GM18867 (cell line): Measurements from ENCODE around the gene ATP13A1.

Experiments used
- ATAC-seq: cut with Tn5 transposase; IDR thresholded peaks from one replicate; pipeline ENCODE4 v1.9.1; 2021; ENCODE audit warnings: mild to moderate bottlenecking, moderate library complexity; ENCODE audit not compliant: unreplicated experiment

Gene ATP13A1

DNA sequence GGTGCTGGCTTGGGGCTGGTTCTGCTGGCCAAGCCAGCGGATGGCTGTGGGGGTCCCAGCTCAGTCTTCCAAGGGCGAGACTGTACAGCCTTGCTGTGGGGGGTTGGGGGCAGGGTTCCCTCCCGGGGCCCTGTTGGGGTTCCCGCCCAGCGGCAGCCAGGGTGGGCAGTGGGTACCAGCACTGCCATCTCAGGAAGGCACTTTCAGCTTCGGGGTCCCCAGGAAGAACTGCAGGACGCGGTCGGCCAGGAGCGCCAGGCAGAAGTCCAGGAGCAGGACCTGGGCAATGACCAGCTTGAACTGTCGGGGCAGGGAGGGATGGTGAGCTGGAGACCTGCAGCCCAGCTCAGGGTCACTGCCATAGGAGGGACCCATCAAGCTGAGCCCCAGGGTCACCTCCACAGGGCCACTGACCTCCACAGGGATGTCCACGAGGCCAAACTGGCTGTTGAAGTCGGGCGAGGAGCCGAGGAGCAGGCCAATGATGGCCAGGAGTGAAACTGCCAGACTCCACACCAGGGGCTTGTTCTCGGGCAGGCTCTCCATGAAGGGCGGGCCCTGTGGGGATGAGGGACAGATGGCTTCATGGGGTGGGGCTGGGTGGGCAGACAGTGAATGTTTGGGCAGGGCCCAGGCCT lies 18.1 kb downstream of the ATP13A1 start:
- ATAC-seq = no peak

DNA sequence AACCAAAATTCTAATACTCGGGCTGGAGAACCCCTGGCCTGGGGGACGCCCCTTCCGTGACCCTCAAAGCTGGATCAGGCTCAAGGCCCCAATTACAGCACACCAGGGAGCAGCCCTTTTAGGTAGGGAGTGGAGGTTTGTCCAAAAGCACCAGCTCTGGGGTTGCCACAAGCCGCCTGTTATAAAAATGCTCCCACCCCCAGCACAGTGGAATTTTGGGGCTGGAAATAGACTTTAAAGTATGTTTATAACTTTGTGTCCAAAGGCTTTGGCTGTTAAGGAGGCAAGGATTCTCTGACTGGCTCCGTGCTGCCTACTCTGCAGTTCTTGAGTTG lies 19.5 kb downstream of the ATP13A1 start:
- ATAC-seq = no peak

DNA sequence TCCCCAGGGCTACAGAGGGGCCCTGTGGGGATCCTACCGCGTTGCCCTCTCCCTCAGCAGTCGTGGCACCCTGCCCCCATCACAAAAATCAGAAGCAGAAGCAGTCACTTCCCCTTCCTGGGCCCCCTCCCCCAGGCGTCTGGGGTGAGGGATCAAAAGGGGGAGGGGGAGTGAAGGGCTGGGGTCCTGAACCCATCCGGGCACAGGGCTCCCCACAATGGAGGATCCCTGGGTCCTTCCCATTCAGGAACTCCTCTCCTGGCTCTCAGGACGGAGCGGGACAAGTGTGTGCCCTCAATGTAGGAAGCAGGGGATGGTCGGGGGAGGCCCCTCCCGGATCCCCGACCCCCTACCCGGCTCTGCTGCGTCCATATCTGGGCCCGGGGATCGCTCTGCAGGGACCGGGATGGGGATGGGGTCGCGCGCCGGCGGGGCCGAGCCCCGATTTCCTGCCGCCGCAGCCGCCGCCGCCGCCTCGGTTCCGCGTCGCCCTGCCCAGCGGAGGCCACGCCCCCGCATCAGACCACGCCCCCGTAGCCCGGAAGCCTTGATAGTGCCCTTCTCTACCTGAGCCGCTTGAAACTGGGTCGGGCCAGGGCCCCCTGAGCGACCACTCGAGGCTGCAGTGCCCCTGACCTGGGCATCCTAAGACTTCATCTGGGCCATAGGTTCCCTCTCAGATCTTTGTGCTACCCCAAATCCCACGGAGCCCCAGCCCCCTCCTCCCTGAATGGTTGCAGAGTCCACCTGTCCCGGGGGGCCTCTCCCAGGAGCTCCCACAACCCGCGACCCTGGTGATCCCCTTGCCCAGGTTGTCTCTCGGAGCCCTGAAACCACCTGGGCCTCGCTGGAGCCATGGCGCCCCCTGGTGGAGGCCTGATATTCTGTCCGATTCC lies 20.1 kb downstream of the ATP13A1 start, which contains the start of gene GMIP:
GMIP (minus strand) TSS at position 500 of the 896 bp plus-strand sequence; CDS start at position 372, 128 bp downstream.
- ATAC-seq = peak; percentile 64

DNA sequence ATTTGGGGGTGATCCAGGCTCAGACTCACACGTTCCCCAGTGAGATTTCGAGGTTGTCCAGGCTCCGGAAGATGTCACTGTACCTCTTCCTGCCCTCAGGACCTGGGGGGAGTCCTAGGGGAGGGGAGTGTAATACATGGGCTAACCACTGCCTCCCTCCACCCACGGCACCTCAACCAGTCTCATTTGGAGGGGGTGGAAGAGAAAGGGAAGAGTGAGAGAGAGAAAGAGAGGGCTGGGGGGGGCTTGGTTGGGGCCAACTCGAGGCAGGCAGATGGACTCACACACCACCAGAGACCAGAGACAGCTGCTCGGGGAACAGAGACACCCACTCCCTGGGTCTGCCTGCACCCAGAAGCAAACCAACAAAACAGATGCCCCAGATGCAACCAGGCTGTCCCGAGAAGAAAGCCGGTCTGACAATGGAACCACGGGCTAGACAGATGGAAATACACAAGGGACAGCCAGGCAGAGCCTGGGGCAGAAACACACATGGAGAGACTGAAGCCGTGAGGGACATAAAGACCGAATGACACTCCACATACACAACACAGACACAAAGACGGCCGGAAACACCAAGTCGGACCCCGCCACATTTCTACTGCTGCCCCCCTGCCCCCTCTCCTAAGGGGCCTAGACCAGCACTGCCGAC lies 20.8 kb downstream of the ATP13A1 start:
- ATAC-seq = peak; percentile 15

DNA sequence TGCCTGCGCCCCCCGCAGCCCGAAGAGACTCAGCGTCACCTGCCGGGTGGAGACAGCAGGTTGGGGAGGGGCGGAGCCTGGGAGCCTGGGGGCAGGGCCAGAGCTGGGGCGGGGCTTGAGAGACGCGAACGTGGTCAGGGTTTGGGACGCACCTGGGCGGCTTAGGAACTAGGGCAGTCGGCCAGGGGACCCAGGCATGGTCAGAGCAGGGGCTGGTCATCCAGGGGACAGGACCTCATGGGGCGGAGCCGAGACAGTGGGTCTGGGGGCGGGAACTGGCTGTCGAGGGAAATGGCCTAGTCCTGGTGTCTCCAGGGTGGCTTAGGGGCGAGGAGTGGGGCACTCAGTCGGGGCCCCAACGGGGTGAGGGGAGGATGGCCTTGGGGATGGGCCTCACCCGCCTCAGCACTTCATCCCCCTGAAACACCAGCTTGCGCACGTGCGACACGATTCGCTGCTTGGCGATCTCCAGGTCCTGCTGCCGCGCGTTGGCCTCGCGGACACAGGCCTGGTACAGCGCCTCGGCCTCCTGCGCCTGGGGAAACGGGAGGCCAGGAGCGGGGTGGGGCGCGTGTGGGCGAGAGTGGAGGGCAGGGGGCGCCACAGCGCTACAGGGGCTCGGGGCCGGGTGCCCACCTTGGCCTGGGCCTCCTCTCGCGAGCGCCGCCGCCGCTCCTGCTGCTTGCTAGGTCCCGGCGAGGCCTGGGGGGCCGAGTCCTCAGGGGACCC lies 25.8 kb downstream of the ATP13A1 start:
- ATAC-seq = no peak

DNA sequence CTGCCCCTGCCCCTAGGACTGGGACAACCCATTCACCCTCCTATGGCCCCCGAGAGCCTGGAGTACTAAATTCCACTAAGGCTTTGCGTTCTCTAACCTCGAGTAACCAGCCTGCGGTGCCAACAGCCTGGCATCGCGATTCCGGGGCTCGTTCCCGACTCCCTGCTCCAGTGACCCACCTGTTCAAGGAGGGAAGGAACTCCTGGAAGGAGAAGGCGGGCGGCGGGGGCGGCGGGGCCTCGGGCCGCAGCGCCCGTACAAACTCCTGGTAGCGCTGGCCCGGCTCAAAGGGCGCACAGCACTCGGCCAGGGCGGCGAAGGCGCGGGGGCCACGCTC lies 26.3 kb downstream of the ATP13A1 start:
- ATAC-seq = no peak

DNA sequence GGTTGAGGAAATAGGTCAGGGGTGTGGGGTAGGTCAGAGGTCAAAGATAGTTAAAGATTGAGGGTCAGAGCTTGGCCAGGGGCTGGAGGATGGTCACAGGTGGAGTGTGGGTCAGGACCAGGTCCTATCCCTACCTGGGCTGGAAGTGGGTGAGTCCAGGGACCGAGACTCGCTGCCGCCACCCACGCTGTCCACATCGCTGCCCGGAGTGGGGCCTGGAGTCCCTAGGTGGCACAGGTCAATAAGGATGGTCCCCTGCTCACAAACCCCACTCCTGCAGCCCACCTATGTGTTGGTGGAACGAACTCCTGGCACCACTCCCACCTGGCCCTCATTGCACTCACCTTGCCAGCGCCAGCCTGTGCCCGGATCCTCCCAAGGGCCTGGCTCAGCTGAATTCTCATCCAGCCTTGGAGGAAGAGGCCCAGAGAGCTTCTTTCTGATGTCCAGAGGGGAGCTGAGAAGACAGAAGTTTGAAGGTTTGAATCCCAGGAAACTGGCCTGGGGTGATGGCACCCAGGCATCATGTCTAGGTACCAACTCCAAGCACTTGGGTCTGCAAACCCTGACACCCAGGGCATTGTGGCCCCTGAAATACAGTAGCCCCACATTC lies 26.8 kb downstream of the ATP13A1 start:
- ATAC-seq = no peak

DNA sequence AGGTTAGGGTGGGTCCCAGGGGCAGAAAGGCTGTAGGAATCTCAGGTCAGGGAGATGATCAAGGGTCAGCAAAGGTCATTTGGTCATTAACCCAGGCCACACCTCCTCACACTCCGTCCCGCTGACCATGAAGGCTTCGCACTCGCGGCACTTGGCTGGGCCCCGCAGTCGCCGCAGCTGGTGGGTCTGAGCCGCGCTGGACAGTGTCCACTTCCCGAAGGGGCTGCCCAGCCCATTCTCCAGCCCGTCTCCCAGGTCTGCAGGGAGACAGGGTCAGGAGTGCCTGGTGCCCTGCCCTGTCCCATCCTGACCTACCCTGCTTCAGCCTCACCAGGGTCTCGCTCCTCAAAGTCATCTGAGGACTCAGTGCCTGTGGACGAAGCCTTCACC lies 28.2 kb downstream of the ATP13A1 start:
- no peak for ATAC-seq

DNA sequence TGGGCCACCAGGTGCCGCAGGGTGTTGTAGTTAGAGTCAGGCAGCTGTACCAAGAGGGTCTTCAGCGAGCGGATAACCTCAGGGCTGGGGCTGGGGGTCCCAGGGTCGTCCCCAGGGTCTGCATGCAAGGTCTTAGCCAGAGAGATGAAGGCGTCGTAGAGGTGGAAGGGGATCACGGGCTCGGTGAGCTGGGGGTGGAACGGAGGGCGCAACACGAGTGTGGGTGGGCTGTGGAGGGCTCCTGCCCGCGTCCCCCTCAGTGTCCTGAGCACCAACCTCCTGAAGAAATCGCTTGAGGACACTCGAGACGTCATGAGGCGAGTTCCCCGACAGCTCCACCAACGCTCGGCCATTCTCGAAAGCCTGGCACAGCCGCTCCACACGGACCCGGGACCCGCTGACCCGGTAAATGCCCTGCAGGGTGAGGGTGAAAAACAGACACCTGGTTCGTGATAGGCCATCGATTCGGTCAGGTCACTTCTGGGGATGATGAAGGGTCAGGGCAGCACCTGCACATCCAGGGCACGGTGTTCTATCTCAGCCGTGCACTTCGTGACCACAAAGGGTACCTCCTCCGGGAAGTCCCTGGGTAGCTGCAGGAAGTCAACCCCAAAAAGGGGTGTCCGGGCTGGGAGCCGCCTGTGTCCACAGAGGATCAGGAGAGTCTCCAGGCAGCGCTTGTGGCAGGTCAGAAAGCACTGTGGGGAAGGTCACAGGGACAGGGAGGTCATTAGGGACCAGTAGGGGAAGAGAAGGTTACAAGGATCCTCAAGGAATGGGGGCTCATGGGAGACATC lies 28.8 kb downstream of the ATP13A1 start:
- no peak for ATAC-seq

DNA sequence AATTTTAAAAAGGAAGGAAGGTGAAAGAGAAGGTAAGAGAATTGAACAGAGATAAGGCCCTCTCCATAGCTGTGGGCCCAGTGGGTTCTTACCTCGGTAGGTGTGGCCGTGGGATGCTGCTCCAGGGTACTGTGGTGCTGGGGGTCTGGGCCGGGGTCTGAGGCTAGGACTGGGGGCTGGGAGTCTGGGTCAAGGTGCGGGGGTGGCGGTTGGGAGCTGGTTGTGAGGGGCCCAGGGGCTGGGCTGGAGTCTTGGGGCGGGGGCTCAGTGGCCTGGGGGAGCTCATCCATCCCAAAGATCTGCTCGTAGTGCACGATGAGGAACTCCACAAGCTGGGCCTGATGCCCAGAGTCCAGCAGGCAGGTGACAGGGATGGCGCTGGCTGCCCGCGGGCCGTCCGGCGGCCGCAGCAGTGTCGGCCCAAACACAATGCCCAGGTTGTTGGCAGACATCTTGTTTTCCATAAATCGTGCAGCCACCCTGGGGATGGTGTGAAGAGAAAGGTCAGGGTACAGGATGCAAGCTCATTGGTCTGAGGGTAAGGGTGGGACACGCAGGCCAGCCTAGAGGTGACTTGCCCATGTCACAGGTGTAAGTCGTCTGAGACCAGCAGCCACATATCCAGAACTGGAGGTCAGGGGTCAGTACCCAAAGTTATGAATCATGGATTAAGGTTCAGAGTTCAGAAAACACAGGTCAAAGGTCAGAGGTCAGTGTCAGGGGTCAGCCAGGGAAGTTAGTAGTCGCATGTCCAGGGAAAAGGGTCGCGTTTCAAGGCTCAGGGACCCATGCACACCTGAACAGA lies 29.6 kb downstream of the ATP13A1 start:
- ATAC-seq = no peak

DNA sequence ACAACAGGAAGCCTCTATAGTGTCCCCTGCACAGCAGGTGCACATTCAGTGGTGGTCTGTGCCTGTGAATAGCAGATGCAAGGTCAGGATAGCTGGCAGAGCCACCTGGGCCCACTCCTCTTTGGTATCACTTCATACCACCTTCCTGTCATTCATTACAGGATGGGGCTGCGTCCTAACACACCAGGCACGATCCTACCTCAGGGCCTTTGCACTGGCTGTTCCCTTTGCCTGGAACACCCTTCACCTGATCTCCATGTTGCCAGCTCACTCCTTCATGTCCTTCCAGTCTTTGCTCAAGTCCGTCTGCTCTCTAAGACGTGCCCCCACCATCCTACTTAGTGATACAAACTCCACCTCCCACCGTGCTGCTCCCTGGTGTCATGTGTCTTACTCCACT lies 30.8 kb downstream of the ATP13A1 start:
- ATAC-seq = no peak

DNA sequence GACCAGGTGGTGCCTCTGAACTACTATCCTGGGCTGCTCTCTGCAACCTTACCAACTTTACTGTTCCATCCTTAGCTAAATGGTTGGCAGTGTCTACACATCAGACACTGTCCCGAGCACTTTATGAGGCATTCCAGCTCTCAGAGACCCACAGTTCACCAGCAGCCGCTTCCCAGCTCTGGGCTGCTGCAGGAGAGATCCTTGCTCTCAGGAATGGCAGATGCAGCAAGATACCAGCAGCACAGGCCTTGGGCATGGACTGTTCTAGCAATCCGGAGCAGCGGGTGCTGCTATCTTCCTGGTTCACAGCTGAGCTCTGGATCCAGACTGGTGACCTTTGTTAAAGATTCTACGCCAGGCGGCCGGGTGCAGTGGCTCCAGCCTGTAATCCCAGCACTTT lies 32.1 kb downstream of the ATP13A1 start:
- no peak for ATAC-seq

DNA sequence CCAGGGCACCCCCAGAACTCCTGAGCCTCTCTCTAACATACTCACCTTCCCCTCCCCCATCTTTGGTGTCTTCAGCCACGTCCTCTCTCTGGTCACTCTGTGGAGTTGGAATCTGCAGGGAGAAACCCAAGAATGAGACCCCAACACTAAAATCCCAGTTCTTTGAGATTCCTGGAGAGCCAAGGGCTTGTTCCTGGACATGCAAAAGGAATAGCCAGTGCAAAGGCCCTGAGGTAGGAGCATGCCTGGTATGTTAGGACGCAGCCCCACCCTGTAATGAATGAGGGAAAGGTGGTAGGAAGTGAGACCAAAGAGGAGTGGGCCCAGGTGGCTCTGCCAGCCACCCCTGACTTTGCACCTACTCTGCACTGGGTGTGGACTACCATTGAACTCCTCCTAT lies 33.0 kb downstream of the ATP13A1 start:
- no peak for ATAC-seq

DNA sequence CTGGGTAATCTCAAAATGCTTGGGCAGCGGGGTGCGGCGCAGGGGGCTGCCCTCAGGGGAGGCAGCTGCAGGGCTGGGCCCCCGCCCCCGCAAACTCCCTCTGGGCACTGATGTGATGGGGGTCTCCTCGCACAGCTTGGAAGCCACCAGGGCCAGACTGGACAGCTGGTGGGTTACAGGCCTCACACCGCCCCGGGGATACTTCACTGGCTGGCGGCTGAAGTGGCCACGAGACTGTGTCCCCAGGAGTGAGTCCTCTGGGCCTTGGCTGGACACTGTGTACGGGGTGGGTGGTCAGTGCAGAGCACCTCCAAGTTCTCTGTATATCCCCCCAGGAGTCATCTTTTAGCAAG lies 33.4 kb downstream of the ATP13A1 start:
- no peak for ATAC-seq

DNA sequence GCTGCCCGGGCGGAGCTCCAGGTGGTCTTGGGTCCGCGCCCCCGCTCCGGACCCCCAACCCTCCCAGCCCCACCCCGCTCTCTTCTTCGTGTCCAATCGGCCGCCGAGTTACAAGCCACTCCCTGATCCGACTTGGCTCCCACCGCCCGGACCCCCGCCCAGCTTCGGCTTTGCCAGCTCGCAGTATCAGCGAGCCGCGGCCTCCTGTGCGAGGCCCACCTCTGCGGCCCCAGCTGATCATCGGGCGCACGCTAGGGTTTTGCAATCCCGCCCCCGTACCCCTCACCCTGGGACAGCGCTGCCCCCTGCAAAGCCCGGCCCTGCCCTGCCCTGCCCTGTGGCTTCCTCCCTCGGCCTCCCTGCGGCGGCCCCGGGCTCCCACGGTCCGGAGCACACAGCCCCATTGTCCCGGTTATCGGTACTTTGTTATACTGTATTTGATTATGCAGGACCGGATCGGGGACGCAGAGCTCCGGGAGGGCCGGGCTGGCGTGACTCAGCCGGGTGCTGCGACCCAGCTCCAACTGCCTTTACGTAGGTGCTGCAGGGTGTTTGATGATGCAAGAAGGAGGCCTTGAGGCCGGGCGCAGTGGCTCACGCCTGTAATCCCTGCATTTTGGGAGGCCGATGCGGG lies 34.9 kb downstream of the ATP13A1 start:
- peak; percentile 12 for ATAC-seq

DNA sequence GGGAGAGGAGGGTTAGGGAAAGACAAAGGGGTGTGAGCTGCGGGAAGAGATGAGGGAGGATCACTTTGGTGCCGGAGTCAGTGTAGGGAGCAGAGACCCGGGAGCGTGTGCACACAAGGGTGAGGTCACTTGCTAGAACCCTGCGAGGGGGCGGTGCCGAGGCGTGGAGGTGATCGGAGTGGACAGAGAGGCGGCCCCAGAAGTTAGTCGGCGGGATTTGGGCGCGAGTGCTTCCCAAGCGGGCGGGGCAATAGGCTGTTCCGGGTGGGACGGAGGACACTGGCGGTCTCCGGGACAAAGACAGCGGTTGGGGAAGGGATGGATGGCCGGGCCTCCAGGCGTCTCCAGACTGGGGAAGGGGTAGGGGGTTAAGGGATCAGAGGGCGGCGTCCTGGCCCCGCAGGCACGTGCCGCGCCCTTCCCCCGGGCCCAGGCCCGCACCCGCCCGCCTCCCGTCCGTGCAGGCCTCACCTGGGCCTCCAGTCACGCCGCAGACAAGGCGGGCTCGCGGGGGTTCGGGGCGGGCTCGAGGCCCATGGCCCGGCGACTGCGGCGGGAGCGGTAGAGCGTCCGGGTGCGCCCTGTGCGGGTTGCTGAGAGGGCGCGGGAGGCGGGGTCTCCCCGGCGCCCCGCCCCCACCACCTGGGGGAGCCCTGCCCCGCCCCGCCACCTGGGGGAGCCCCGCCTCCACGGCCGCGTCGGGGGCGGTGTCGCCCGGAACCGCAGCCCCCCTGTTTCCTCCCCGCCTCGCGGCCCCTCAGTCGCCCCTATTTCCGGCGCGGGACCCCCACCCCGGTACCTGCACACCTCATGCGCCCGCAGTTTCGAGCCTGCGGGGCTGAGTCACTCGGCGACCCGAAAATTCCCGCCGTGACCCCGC lies 35.6 kb downstream of the ATP13A1 start, which contains the start of gene LPAR2:
LPAR2 (minus strand) TSS at position 600 of the 880 bp plus-strand sequence. CDS start 945 bp downstream, outside the sequence.
- ATAC-seq = peak; percentile 73

DNA sequence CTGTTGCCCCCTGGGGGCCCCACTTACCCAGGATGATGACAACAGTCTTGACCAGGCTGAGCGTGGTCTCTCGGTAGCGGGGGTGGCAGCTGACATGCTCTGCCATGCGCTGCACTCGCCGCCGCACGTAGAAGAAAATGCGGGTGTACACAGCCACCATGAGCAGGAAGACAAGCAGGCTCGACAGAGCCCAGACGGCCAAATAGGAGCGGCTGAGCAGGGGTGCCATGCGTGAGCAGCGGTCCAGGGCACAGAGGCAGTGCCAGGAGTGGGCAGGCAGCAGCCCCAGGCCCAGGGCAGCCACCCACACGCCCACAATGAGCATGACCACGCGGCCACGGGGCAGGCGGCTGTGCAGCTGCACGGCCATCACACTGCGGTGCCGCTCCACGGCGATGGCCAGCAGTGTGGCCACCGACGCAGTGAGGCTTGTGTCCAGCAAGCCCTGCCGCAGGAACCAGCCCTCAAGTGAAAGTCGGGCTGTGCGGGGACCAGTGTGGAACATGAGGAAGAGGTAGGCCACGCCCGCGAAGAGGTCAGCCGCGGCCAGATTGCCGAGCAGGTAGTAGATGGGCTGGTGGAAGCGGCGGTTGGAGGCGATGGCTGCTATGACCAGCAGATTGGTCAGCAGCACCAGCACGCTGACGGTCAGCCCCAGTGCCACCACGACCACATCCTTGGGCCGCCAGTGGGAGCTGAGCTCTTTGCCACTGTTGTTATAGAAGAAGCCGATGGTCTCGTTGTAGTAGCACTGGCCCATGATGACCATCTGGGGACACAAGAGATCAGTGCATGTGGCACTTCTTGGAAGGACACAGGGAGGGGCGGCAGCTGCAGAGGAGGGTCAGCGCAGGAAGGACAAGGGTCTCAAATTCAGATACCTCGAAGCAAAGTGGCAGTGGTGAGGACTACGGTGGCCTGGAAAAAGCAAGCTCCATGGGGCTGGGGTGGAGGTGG lies 36.7 kb downstream of the ATP13A1 start:
- no peak for ATAC-seq
